K562 (cell line): ENCODE results near the gene WNK1. TPM values are rescaled to one million over a fixed set of nuclear protein-coding genes. Genes with fewer than 3 reads are reported as not detected.

Source experiments
- C11orf30 ChIP-seq: fragments of 450-650 bp; IDR thresholded peaks from 2 replicates; pipeline ENCODE4 v1.6.1; 2016; ENCODE audit warnings: low read depth, mild to moderate bottlenecking
- E2F5 ChIP-seq: sonication (generic); formaldehyde crosslinking; IDR thresholded peaks from 2 replicates; pipeline ENCODE4 v1.8.0; 2022; ENCODE audit warnings: mild to moderate bottlenecking, missing genetic modification reagents
- HMG20B ChIP-seq: fragments of 250-450 bp; sonication (Bioruptor Pico); IDR thresholded peaks from 2 replicates; pipeline ENCODE4 v1.5.0; 2021; ENCODE audit warnings: mild to moderate bottlenecking
- MBD1 ChIP-seq: fragments of 250-450 bp; sonication (Bioruptor Pico); IDR thresholded peaks from 2 replicates; pipeline ENCODE4 v1.8.0; 2022; ENCODE audit warnings: inconsistent platforms
- MGA ChIP-seq: fragments of 450-650 bp; IDR thresholded peaks from 2 replicates; pipeline ENCODE4 v1.6.1; 2016; ENCODE audit warnings: mild to moderate bottlenecking, moderate library complexity
- NCOR1 ChIP-seq: fragments of 450-650 bp; IDR thresholded peaks from 2 replicates; pipeline ENCODE4 v1.6.1; 2016; ENCODE audit warnings: mild to moderate bottlenecking, moderate library complexity
- RREB1 ChIP-seq: fragments of 250-450 bp; sonication (Bioruptor Pico); IDR thresholded peaks from 2 replicates; pipeline ENCODE4 v1.4.0; 2020
- polyA plus RNA-seq, 8 experiments: library from polyadenylated mRNA; depleted of rRNA in 4 of 8; stranded (reverse) in 5 of 8; unstranded in 3 of 8; fragments of >200 nt; fragmentation: Nextera tagmentation in 2 of 8; fragmentation: Illumina TruSeq in 1 of 8; extraction: Ambion mirVana in 2 of 8; extraction: Trizol in 1 of 8; gene quantifications; 2 replicates each; pipeline versions ENCODE4 v1.2.1 to v1.2.3, GENCODE V29; 2011 to 2014; ENCODE audit warnings: inconsistent platforms in 1 of 8, missing spikeins in 1 of 8
- total RNA-seq, 7 experiments: library from RNA; depleted of rRNA in 6 of 7; stranded (reverse); fragments of >200 nt in 6 of 7; fragmentation: Illumina TruSeq in 2 of 7; extraction: Trizol in 2 of 7; gene quantifications; 2 replicates each; pipeline versions ENCODE4 v1.2.1 to v1.2.3, GENCODE V29; 2011 to 2021; ENCODE audit warnings: low replicate concordance in 1 of 7

The WNK1 gene
- total and polyA plus RNA-seq, 9 of the 15 experiments (the other 6 are each of a cell fraction or from before 2014, with no cell fraction given) = 4.3 to 73.9 (median 31.0) TPM

GRCh38 chr12:911191-911826 lies 158.9 kb downstream of the WNK1 start (continued):
- TF ChIP-seq MBD1 (no peak), HMG20B (no peak), RREB1 (CRISPR knock-in tag) (no peak), C11orf30 (no peak), MGA (no peak), NCOR1 (peak; percentile 69), E2F5 (no peak)
